ENCODE results near the gene KIAA0825. TPM values are rescaled to one million over a fixed set of nuclear protein-coding genes. Genes with fewer than 3 reads are reported as not detected.
"Not testable (repeated sequence)": the region's sequence is repeated elsewhere in the genome, so short reads cannot be mapped to it uniquely, and the experiment has no call there.

The KIAA0825 gene
- total and polyA plus RNA-seq, 5 donors, result 0.43 to 4.2 (median 3.5) TPM

GRCh38 chr5:94367900-94368299 is 250.5 kb downstream of the KIAA0825 start:
- H3K4me3 ChIP-seq (ENCODE audit: low read length), result no peak overlapping the region
- intact Hi-C loops (cut with DNase I), result no loop called here
- H3K27me3 ChIP-seq (ENCODE audit: control insufficient read depth, insufficient read depth), result no peaks in the 10 kb centered on the region
- DNase-seq, result no peak
- H3K4me1 ChIP-seq (ENCODE audit: control insufficient read depth, insufficient read depth, low read length), result no peaks in the 10 kb centered on the region
- H3K27ac ChIP-seq (ENCODE audit: low read length), result no peak overlapping the region
- H3K9me3 ChIP-seq (ENCODE audit: control insufficient read depth, low read length), result no peaks in the 10 kb centered on the region
- no peak for ATAC-seq
- 93% methylated on average over 2 of the region's 2 CpGs for WGBS

- intact Hi-C loops (cut with DNase I), result no loop called here
- H3K4me1 ChIP-seq (ENCODE audit: control insufficient read depth, insufficient read depth, low read length), result no peaks in the 10 kb centered on the region
- no peak overlapping the region for H3K27ac ChIP-seq (ENCODE audit: low read length)
- H3K27me3 ChIP-seq (ENCODE audit: control insufficient read depth, insufficient read depth), result no peaks in the 10 kb centered on the region
- no peaks in the 10 kb centered on the region for H3K9me3 ChIP-seq (ENCODE audit: control insufficient read depth, low read length)
- H3K4me3 ChIP-seq (ENCODE audit: low read length), result no peak overlapping the region
- 92% methylated on average over 4 of the region's 4 CpGs for WGBS
- DNase-seq (no peak), ATAC-seq (no peak)
Observed at GRCh38 chr5:94366811-94367210, 251.6 kb downstream of the KIAA0825 start.

GRCh38 chr5:94362857-94363256 is 255.5 kb downstream of the KIAA0825 start:
- H3K27ac ChIP-seq (ENCODE audit: low read length), result no peak overlapping the region
- no peaks in the 10 kb centered on the region for H3K9me3 ChIP-seq (ENCODE audit: control insufficient read depth, low read length)
- ATAC-seq (no peak), DNase-seq (no peak)
- WGBS, result 88% methylated on average over 1 of the region's 1 CpG
- H3K4me3 ChIP-seq (ENCODE audit: low read length), result no peak overlapping the region
- H3K4me1 ChIP-seq (ENCODE audit: control insufficient read depth, insufficient read depth, low read length), result no peaks in the 10 kb centered on the region
- intact Hi-C loops (cut with DNase I), result no loop called here
- H3K27me3 ChIP-seq (ENCODE audit: control insufficient read depth, insufficient read depth), result no peaks in the 10 kb centered on the region

GRCh38 chr5:94361832-94362796 is 256.3 kb downstream of the KIAA0825 start:
- no peaks in the 10 kb centered on the region for H3K9me3 ChIP-seq (ENCODE audit: control insufficient read depth, low read length)
- 68% methylated on average over 5 of the region's 5 CpGs for WGBS

GRCh38 chr5:94361161-94361560 is 257.2 kb downstream of the KIAA0825 start:
- 53% methylated on average over 1 of the region's 1 CpG for WGBS
- Histone ChIP-seq H3K27me3 (ENCODE audit: control insufficient read depth, insufficient read depth) (no peaks in the 10 kb centered on the region), H3K9me3 (ENCODE audit: control insufficient read depth, low read length) (no peaks in the 10 kb centered on the region), H3K4me1 (ENCODE audit: control insufficient read depth, insufficient read depth, low read length) (no peaks in the 10 kb centered on the region), H3K4me3 (ENCODE audit: low read length) (no peak overlapping the region), H3K27ac (ENCODE audit: low read length) (no peak overlapping the region)
- DNase-seq, result no peak
- intact Hi-C loops (cut with DNase I), result no loop called here
- no peak for ATAC-seq

More at GRCh38 chr5:94361832-94362796, 256.3 kb downstream of the KIAA0825 start:
- Histone ChIP-seq H3K27ac (ENCODE audit: low read length) (no peak overlapping the region), H3K27me3 (ENCODE audit: control insufficient read depth, insufficient read depth) (no peaks in the 10 kb centered on the region), H3K4me1 (ENCODE audit: control insufficient read depth, insufficient read depth, low read length) (no peaks in the 10 kb centered on the region), H3K4me3 (ENCODE audit: low read length) (no peak overlapping the region)
- intact Hi-C loops (cut with DNase I), result no loop called here
- ATAC-seq (no peak), DNase-seq (no peak)

- 79% methylated on average over 4 of the region's 4 CpGs for WGBS
- no peaks in the 10 kb centered on the region for H3K9me3 ChIP-seq (ENCODE audit: control insufficient read depth, low read length)
- no peaks in the 10 kb centered on the region for H3K27me3 ChIP-seq (ENCODE audit: control insufficient read depth, insufficient read depth)
- H3K27ac ChIP-seq (ENCODE audit: low read length), result no peak overlapping the region
- intact Hi-C loops (cut with DNase I), result no loop called here
- no peak for ATAC-seq
- H3K4me1 ChIP-seq (ENCODE audit: control insufficient read depth, insufficient read depth, low read length), result no peaks in the 10 kb centered on the region
- no peak overlapping the region for H3K4me3 ChIP-seq (ENCODE audit: low read length)
- no peak for DNase-seq
Observed at GRCh38 chr5:94360382-94361130, 257.8 kb downstream of the KIAA0825 start.

GRCh38 chr5:94359880-94360279 is 258.5 kb downstream of the KIAA0825 start:
- WGBS, result 87% methylated on average over 3 of the region's 3 CpGs
- H3K4me1 ChIP-seq (ENCODE audit: control insufficient read depth, insufficient read depth, low read length), result no peaks in the 10 kb centered on the region
- H3K27me3 ChIP-seq (ENCODE audit: control insufficient read depth, insufficient read depth), result no peaks in the 10 kb centered on the region
- DNase-seq, result no peak
- intact Hi-C loops (cut with DNase I), result no loop called here
- H3K9me3 ChIP-seq (ENCODE audit: control insufficient read depth, low read length), result no peaks in the 10 kb centered on the region
- no peak overlapping the region for H3K4me3 ChIP-seq (ENCODE audit: low read length)
- no peak overlapping the region for H3K27ac ChIP-seq (ENCODE audit: low read length)
- peak in 1 of 2 donors; percentile 40 for ATAC-seq

- Histone ChIP-seq H3K4me3 (ENCODE audit: low read length) (no peak overlapping the region), H3K27ac (ENCODE audit: low read length) (no peak overlapping the region), H3K4me1 (ENCODE audit: control insufficient read depth, insufficient read depth, low read length) (no peaks in the 10 kb centered on the region), H3K9me3 (ENCODE audit: control insufficient read depth, low read length) (no peaks in the 10 kb centered on the region), H3K27me3 (ENCODE audit: control insufficient read depth, insufficient read depth) (no peaks in the 10 kb centered on the region)
- intact Hi-C loops (cut with DNase I), result no loop called here
- DNase-seq (no peak), ATAC-seq (no peak)
Observed at GRCh38 chr5:94355811-94356210, 262.6 kb downstream of the KIAA0825 start.

GRCh38 chr5:94354837-94355485 is 263.4 kb downstream of the KIAA0825 start:
- H3K4me1 ChIP-seq (ENCODE audit: control insufficient read depth, insufficient read depth, low read length); H3K4me3 ChIP-seq (ENCODE audit: low read length); DNase-seq; H3K9me3 ChIP-seq (ENCODE audit: control insufficient read depth, low read length); intact Hi-C loops (cut with DNase I); H3K27ac ChIP-seq (ENCODE audit: low read length); H3K27me3 ChIP-seq (ENCODE audit: control insufficient read depth, insufficient read depth); ATAC-seq: not testable (repeated sequence)
- 69% methylated on average over 5 of the region's 5 CpGs for WGBS

GRCh38 chr5:94353605-94354004 is 264.8 kb downstream of the KIAA0825 start:
- intact Hi-C loops (cut with DNase I), result no loop called here
- Histone ChIP-seq H3K4me3 (ENCODE audit: low read length) (no peak overlapping the region), H3K9me3 (ENCODE audit: control insufficient read depth, low read length) (no peaks in the 10 kb centered on the region), H3K27ac (ENCODE audit: low read length) (no peak overlapping the region), H3K27me3 (ENCODE audit: control insufficient read depth, insufficient read depth) (no peaks in the 10 kb centered on the region), H3K4me1 (ENCODE audit: control insufficient read depth, insufficient read depth, low read length) (no peaks in the 10 kb centered on the region)
- 95% methylated on average over 4 of the region's 4 CpGs for WGBS
- DNase-seq, result no peak
- no peak for ATAC-seq

GRCh38 chr5:94347130-94347529 is 271.3 kb downstream of the KIAA0825 start:
- 83% methylated on average over 8 of the region's 8 CpGs for WGBS
- Histone ChIP-seq H3K27ac (ENCODE audit: low read length) (no peak overlapping the region), H3K27me3 (ENCODE audit: control insufficient read depth, insufficient read depth) (no peaks in the 10 kb centered on the region), H3K4me3 (ENCODE audit: low read length) (no peak overlapping the region), H3K4me1 (ENCODE audit: control insufficient read depth, insufficient read depth, low read length) (no peaks in the 10 kb centered on the region), H3K9me3 (ENCODE audit: control insufficient read depth, low read length) (no peaks in the 10 kb centered on the region)
- ATAC-seq, result no peak
- intact Hi-C loops (cut with DNase I), result no loop called here
- no peak for DNase-seq

Data from right cardiac atrium (tissue), 5 donors.